Vagina (tissue), 2 donors: ENCODE measurements around the gene ANKRD44. TPM values are rescaled to one million over a fixed set of nuclear protein-coding genes. Genes with fewer than 3 reads are reported as not detected.

Experiments
- DNase-seq, 2 donors: peaks; one replicate each; pipeline ENCODE4 v3.0.0-alpha.2; 2017; ENCODE audit errors: extremely low spot score in 2 of 2
- H3K27ac ChIP-seq: fragments of 200-600 bp; sonication (generic); one replicate; pipeline ENCODE4 v1.5.1; 2019
- H3K27me3 ChIP-seq: fragments of 200-600 bp; sonication (generic); one replicate; pipeline ENCODE4 v1.5.1; 2019
- H3K36me3 ChIP-seq, 2 donors: fragments of 200-600 bp; sonication (generic); one replicate each; pipeline ENCODE4 v1.5.1; 2017 to 2019
- H3K4me1 ChIP-seq: fragments of 200-600 bp; sonication (generic); one replicate; pipeline ENCODE4 v1.5.1; 2019
- H3K4me3 ChIP-seq, 2 donors: fragments of 200-600 bp; sonication (generic); 1 replicate in 1 of 2; 2 replicates in 1 of 2; pipeline ENCODE4 v1.5.1; 2016 to 2019
- H3K9me3 ChIP-seq: fragments of 200-600 bp; sonication (generic); one replicate; pipeline ENCODE4 v1.5.1; 2019
- CTCF ChIP-seq, 3 experiments: fragments of 450-650 bp in 2 of 3; fragments of 200-600 bp in 1 of 3; sonication (generic) in 1 of 3; IDR thresholded peaks; one replicate each; pipeline ENCODE4 v1.5.1; 2017 to 2019; ENCODE audit warnings: antibody characterized with exemption in 3 of 3, mild to moderate bottlenecking in 2 of 3, moderate library complexity in 2 of 3
- POLR2A ChIP-seq, 2 donors: fragments of 450-650 bp; IDR thresholded peaks; one replicate each; pipeline ENCODE4 v1.6.1; 2017; ENCODE audit warnings: antibody characterized with exemption in 2 of 2, mild to moderate bottlenecking in 2 of 2, moderate library complexity in 2 of 2
- POLR2AphosphoS5 ChIP-seq, 2 donors: sonication (generic); formaldehyde crosslinking; IDR thresholded peaks; one replicate each; pipeline ENCODE4 v1.9.0; 2017; ENCODE audit warnings: antibody characterized with exemption in 2 of 2, mild to moderate bottlenecking in 2 of 2, low read depth in 1 of 2; ENCODE audit not compliant: insufficient read depth in 1 of 2
- intact Hi-C: fragments of 100-400 bp; cut with DNase I; formaldehyde crosslinking; loops from one replicate; pipeline ENCODE4 v1.15.1; 2023
- total RNA-seq: library from RNA; depleted of rRNA; stranded (reverse); fragments of >200 nt; gene quantifications from one replicate; pipeline ENCODE4 v1.2.3, GENCODE V29; 2016

Gene ANKRD44
- total RNA-seq, 1 donor from 2014 or later, result 46.4 TPM

- intact Hi-C loops, result no loop called here
- no peak for DNase-seq
- TF ChIP-seq CTCF (IDR thresholded peaks at IDR 0.05) (no peak), POLR2AphosphoS5 (IDR thresholded peaks at IDR 0.05; ENCODE audit: insufficient read depth in 1 of 2, low read depth in 1 of 2) (no peak), POLR2A (IDR thresholded peaks at IDR 0.05) (no peak)
- Histone ChIP-seq H3K27me3 (no peaks in the 10 kb centered on the region), H3K27ac (no peak overlapping the region), H3K4me3 (no peak overlapping the region), H3K36me3 (no peaks in the 10 kb centered on the region), H3K4me1 (no peaks in the 10 kb centered on the region), H3K9me3 (no peaks in the 10 kb centered on the region)
These were observed 351.3 kb downstream of the ANKRD44 start for GRCh38 chr2:196959281-196959680.

GRCh38 chr2:196957881-196958525, 352.6 kb downstream of the ANKRD44 start:
- intact Hi-C loops, result no loop called here
- Histone ChIP-seq H3K9me3 (no peaks in the 10 kb centered on the region), H3K27me3 (no peaks in the 10 kb centered on the region), H3K27ac (no peak overlapping the region), H3K4me1 (no peaks in the 10 kb centered on the region), H3K4me3 (no peak overlapping the region), H3K36me3 (no peaks in the 10 kb centered on the region)
- TF ChIP-seq POLR2AphosphoS5 (IDR thresholded peaks at IDR 0.05; ENCODE audit: insufficient read depth in 1 of 2, low read depth in 1 of 2), result no peak
- no peak for DNase-seq

DNA sequence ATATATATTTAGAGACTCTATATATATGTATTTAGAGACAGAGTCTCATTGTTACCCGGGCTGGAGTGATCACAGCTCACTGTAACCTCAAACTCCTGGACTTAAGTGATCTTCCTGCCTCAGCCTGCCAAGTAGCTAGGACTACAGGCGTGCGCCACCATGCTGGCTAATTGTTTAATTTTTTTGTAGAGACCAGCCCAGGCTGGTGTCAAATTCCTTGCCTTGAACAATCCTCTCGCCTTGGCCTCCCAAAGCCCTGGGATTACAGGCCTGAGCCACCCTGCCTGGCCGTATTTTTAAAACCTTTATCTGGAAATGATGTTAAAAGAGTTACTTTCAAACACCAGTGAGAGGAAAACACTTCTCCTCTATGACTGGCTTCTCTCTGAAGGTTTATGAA, 353.1 kb downstream of the ANKRD44 start:
- Histone ChIP-seq H3K9me3 (no peaks in the 10 kb centered on the region), H3K4me3 (no peak overlapping the region), H3K27me3 (no peaks in the 10 kb centered on the region), H3K4me1 (no peaks in the 10 kb centered on the region), H3K36me3 (no peaks in the 10 kb centered on the region), H3K27ac (no peak overlapping the region)
- no peak for DNase-seq
- TF ChIP-seq POLR2AphosphoS5 (IDR thresholded peaks at IDR 0.05; ENCODE audit: insufficient read depth in 1 of 2, low read depth in 1 of 2) (no peak), POLR2A (IDR thresholded peaks at IDR 0.05) (no peak), CTCF (IDR thresholded peaks at IDR 0.05) (no peak)
- intact Hi-C loops, result no loop called here

DNA sequence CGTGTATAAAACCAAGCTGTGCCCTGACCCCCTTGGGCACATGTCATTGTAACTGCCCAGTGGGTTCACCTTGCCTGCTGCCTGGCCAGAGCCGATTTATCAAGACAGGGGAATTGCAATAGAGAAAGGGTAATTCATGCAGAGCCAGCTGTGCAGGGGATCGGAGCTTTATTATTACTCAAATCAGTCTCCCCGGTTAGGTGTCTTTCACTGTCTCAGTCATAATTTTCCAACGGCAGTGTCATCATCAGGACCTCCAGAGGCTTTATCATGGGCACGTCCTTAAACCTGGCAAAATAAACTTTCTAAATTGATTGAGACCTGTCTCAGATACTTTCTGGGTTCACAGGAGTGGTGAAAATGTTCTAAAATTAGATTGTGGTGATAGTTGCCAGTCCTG, 354.5 kb downstream of the ANKRD44 start:
- TF ChIP-seq CTCF (IDR thresholded peaks at IDR 0.05), result no peak
- TF ChIP-seq POLR2A (IDR thresholded peaks at IDR 0.05), result no peak
- no peak for TF ChIP-seq POLR2AphosphoS5 (IDR thresholded peaks at IDR 0.05; ENCODE audit: insufficient read depth in 1 of 2, low read depth in 1 of 2)
- intact Hi-C loops, result no loop called here

GRCh38 chr2:196955036-196955435, 355.5 kb downstream of the ANKRD44 start:
- no peaks in the 10 kb centered on the region for H3K36me3 ChIP-seq
- H3K4me3 ChIP-seq, result no peak overlapping the region
- H3K27ac ChIP-seq, result no peak overlapping the region
- no peaks in the 10 kb centered on the region for H3K9me3 ChIP-seq
- DNase-seq, result no peak
- TF ChIP-seq POLR2AphosphoS5 (IDR thresholded peaks at IDR 0.05; ENCODE audit: insufficient read depth in 1 of 2, low read depth in 1 of 2) (no peak), CTCF (IDR thresholded peaks at IDR 0.05) (no peak), POLR2A (IDR thresholded peaks at IDR 0.05) (no peak)
- no peaks in the 10 kb centered on the region for H3K27me3 ChIP-seq
- intact Hi-C loops, result no loop called here
- no peaks in the 10 kb centered on the region for H3K4me1 ChIP-seq

More for the DNA sequence above, 354.5 kb downstream of the ANKRD44 start:
- Histone ChIP-seq H3K4me3 (no peak overlapping the region), H3K9me3 (no peaks in the 10 kb centered on the region), H3K36me3 (no peaks in the 10 kb centered on the region), H3K27ac (no peak overlapping the region), H3K4me1 (no peaks in the 10 kb centered on the region), H3K27me3 (no peaks in the 10 kb centered on the region)
- no peak for DNase-seq
